ENCODE data around the gene FEZF1. TPM values are rescaled to one million over a fixed set of nuclear protein-coding genes. Genes with fewer than 3 reads are reported as not detected.

Gene FEZF1
- total RNA-seq, 2 experiments from 2014 or later: not detected

GRCh38 chr7:122340427-122340826, 35.9 kb upstream of the FEZF1 start:
- TF ChIP-seq CTCF (IDR thresholded peaks at IDR 0.05): no peak
- intact Hi-C loops (cut with micrococcal nuclease): no loop called here
- Mint-ChIP-seq H3K27me3 (no peaks in the 10 kb centered on the region), H3K36me3 (ENCODE audit: low read depth) (no peaks in the 10 kb centered on the region), H3K4me1 (ENCODE audit: low read depth) (no peaks in the 10 kb centered on the region), H3K9me3 (no peaks in the 10 kb centered on the region), H3K27ac (no peak overlapping the region), H3K4me3 (no peak overlapping the region)
- DNase-seq (no peak), ATAC-seq (no peak)
- ChIA-PET POLR2A (no interaction called here), CTCF (no interaction called here)

DNA sequence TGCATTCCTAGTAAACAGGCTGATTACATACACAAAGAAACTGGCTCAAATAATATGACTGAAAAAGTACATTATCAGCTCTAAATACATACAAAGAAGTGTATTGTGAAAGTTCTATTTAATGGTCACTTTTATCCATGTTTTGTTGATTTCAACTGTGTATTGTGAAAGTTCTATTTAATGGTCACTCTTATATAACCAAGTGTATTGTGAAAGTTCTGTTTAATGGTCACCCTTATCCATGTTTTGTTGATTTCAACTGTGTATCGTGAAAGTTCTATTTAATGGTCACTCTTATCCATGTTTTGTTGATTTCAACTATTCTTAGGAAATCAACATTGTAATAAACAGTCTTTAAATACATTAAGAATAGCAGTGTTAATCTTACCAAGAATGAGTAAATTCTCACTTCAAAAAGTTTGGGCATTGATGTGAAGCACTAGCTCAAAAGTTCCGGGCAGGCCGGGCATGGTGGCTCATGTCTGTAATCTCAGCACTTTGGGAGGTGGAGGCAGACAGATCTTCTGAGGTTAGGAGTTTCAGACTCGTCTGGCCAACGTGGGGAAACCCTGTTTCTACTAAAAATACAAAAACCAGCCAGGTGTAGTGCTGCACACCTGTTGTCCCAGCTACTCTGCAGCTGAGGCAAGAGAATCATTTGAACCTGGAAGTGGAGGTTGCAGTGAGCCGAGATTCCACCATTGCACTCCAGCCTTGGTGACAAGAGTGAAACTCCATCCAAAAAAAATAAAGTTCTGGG, 34.8 kb upstream of the FEZF1 start:
- ChIA-PET POLR2A (no interaction called here), CTCF (interaction anchor here (0.7 kb wide), 1 partner anchor 13 kb away, joined by 3 read pairs; no protein-coding TSS in a partner anchor)
- no peaks in the 10 kb centered on the region for H3K36me3 Mint-ChIP-seq (ENCODE audit: low read depth)
- ATAC-seq (no peak), DNase-seq (no peak)
- intact Hi-C loops (cut with micrococcal nuclease): no loop called here
- no peaks in the 10 kb centered on the region for H3K4me1 Mint-ChIP-seq (ENCODE audit: low read depth)
- H3K9me3 Mint-ChIP-seq: no peaks in the 10 kb centered on the region
- H3K27ac Mint-ChIP-seq: no peak overlapping the region
- no peak for TF ChIP-seq CTCF (IDR thresholded peaks at IDR 0.05)
- no peak overlapping the region for H3K4me3 Mint-ChIP-seq
- H3K27me3 Mint-ChIP-seq: no peaks in the 10 kb centered on the region

DNA sequence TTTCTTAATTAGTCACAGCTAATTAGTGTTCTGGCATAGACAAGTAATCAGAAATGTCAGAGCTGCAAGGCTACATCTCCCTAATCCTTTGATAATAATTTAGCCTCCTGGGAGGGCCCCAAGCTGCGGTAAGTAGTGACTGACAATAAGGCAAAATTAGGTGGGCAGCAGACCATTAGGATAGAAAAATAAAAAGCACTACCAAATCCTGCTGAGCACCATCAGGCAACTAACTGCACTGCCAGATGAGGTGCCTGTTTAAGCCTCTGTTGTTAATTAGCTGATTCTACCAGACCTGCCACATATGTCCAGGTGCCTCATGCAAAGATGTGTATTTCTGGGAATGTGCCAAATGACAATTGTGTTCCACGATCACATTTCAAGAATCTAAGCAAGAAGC, 32.5 kb upstream of the FEZF1 start:
- CTCF ChIA-PET: no interaction called here
- ATAC-seq: no peak

DNA sequence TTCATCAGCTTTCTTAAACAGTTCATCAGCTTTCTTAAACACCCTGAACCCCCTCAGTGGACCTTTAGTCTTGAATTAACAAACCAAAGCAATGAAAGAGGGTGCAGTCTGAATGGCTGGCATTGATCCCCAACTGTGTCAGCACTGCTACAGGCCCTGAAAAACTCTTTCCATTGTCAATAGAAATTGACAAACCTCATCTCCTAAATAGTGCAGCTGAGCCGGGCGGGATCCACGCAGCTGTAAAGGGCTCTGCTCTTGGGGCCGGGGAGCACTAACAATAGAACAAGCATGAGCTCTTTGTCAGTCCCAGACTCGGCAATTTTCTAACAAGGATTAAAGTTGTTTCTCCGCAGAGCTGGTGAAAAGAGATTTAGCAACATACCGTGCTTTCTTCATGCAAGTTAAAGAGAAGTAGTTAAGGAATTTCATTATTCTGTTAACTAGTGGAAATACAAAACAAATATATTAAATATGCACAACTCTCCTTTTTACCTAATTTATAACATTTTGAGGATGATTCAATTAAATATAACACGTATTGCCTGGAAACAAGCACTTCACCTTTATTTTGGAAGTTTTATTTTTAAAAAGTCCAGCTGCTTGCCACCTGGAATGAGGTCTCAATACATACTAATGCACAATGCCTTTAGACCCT, 24.7 kb upstream of the FEZF1 start:
- no peaks in the 10 kb centered on the region for H3K27me3 Mint-ChIP-seq
- H3K4me1 Mint-ChIP-seq (ENCODE audit: low read depth): no peaks in the 10 kb centered on the region
- H3K9me3 Mint-ChIP-seq: no peaks in the 10 kb centered on the region
- intact Hi-C loops (cut with micrococcal nuclease): no loop called here
- no peak overlapping the region for H3K4me3 Mint-ChIP-seq
- H3K36me3 Mint-ChIP-seq (ENCODE audit: low read depth): no peaks in the 10 kb centered on the region
- ChIA-PET POLR2A (no interaction called here), CTCF (no interaction called here)
- no peak for ATAC-seq
- DNase-seq: no peak
- no peak for TF ChIP-seq CTCF (IDR thresholded peaks at IDR 0.05)
- H3K27ac Mint-ChIP-seq: no peak overlapping the region

More for the DNA sequence above, 32.5 kb upstream of the FEZF1 start:
- Mint-ChIP-seq H3K4me3 (no peak overlapping the region), H3K36me3 (ENCODE audit: low read depth) (no peaks in the 10 kb centered on the region), H3K27me3 (no peaks in the 10 kb centered on the region), H3K4me1 (ENCODE audit: low read depth) (no peaks in the 10 kb centered on the region), H3K27ac (no peak overlapping the region), H3K9me3 (no peaks in the 10 kb centered on the region)
- intact Hi-C loops (cut with micrococcal nuclease): no loop called here
- POLR2A ChIA-PET: no interaction called here
- no peak for DNase-seq
- no peak for TF ChIP-seq CTCF (IDR thresholded peaks at IDR 0.05)

GRCh38 chr7:122327969-122328368, 23.4 kb upstream of the FEZF1 start:
- Mint-ChIP-seq H3K9me3 (no peaks in the 10 kb centered on the region), H3K4me1 (ENCODE audit: low read depth) (no peaks in the 10 kb centered on the region), H3K4me3 (no peak overlapping the region), H3K27ac (no peak overlapping the region), H3K36me3 (ENCODE audit: low read depth) (no peaks in the 10 kb centered on the region), H3K27me3 (no peaks in the 10 kb centered on the region)
- ATAC-seq (no peak), DNase-seq (no peak)
- POLR2A ChIA-PET: no interaction called here
- intact Hi-C loops (cut with micrococcal nuclease): no loop called here
- no peak for TF ChIP-seq CTCF (IDR thresholded peaks at IDR 0.05)
- CTCF ChIA-PET: no interaction called here

All from activated CD8-positive, alpha-beta T cell treated with anti-CD3 and anti-CD28 coated beads for 36 hours (primary cell).